ENCODE data around the gene ZNF367. TPM values are rescaled to one million over a fixed set of nuclear protein-coding genes. Genes with fewer than 3 reads are reported as not detected.
"Not testable (repeated sequence)": the region's sequence is repeated elsewhere in the genome, so short reads cannot be mapped to it uniquely, and the experiment has no call there.

Gene ZNF367
- total RNA-seq, 1 experiment from 2014 or later = 2.7 TPM

- no peak overlapping the region for H3K4me3 Mint-ChIP-seq (ENCODE audit: unreplicated experiment)
- DNase-seq (ENCODE audit: unreplicated experiment) = no peak
- no TSS peak for BruUV-seq (replicated peaks)
- intact Hi-C loops (cut with micrococcal nuclease) = no loop called here
- no peaks in the 10 kb centered on the region for H3K27me3 Mint-ChIP-seq (ENCODE audit: insufficient read depth, unreplicated experiment)
- H3K27ac Mint-ChIP-seq (ENCODE audit: low read depth, unreplicated experiment) = no peak overlapping the region
- ChIA-PET POLR2A (no interaction called here), CTCF (interaction anchor here (0.6 to 1.3 kb wide), 3 partner anchors 13 to 258 kb away, joined by 3 to 5 read pairs (median 3); no protein-coding TSS in a partner anchor)
- H3K9me3 Mint-ChIP-seq (ENCODE audit: unreplicated experiment) = no peaks in the 10 kb centered on the region
- H3K4me1 Mint-ChIP-seq (ENCODE audit: insufficient read depth, unreplicated experiment) = no peaks in the 10 kb centered on the region
- TF ChIP-seq CTCF (IDR thresholded peaks at IDR 0.05; ENCODE audit: unreplicated experiment) = no peak
- peaks cover 65% of the 10 kb centered on the region for H3K36me3 Mint-ChIP-seq (ENCODE audit: insufficient read depth, unreplicated experiment)
These were observed 57.2 kb downstream of the ZNF367 start for GRCh38 chr9:96360976-96361375.

GRCh38 chr9:96360523-96360922, 57.6 kb downstream of the ZNF367 start:
- H3K4me3 Mint-ChIP-seq (ENCODE audit: unreplicated experiment); H3K27ac Mint-ChIP-seq (ENCODE audit: low read depth, unreplicated experiment); DNase-seq (ENCODE audit: unreplicated experiment); H3K27me3 Mint-ChIP-seq (ENCODE audit: insufficient read depth, unreplicated experiment); intact Hi-C loops (cut with micrococcal nuclease); H3K9me3 Mint-ChIP-seq (ENCODE audit: unreplicated experiment); H3K4me1 Mint-ChIP-seq (ENCODE audit: insufficient read depth, unreplicated experiment); BruUV-seq (replicated peaks): not testable (repeated sequence)
- H3K36me3 Mint-ChIP-seq (ENCODE audit: insufficient read depth, unreplicated experiment) = peaks cover 69% of the 10 kb centered on the region
- ChIA-PET POLR2A (interaction anchor here (1.2 kb wide), 1 partner anchor 280 kb away, joined by 4 read pairs; no protein-coding TSS in a partner anchor), CTCF (interaction anchor here (1.3 kb wide), 1 partner anchor 14 kb away, joined by 5 read pairs; no protein-coding TSS in a partner anchor)

- Mint-ChIP-seq H3K4me1 (ENCODE audit: insufficient read depth, unreplicated experiment) (no peaks in the 10 kb centered on the region), H3K4me3 (ENCODE audit: unreplicated experiment) (no peak overlapping the region), H3K27me3 (ENCODE audit: insufficient read depth, unreplicated experiment) (no peaks in the 10 kb centered on the region), H3K36me3 (ENCODE audit: insufficient read depth, unreplicated experiment) (peaks cover 6% of the 10 kb centered on the region), H3K9me3 (ENCODE audit: unreplicated experiment) (no peaks in the 10 kb centered on the region), H3K27ac (ENCODE audit: low read depth, unreplicated experiment) (no peak overlapping the region)
- no peak for TF ChIP-seq CTCF (IDR thresholded peaks at IDR 0.05; ENCODE audit: unreplicated experiment)
- POLR2A ChIA-PET = interaction anchor here (0.6 kb wide), 1 partner anchor 27 kb away, joined by 3 read pairs; no protein-coding TSS in a partner anchor
- CTCF ChIA-PET = interaction anchor here (0.6 to 1.6 kb wide), 3 partner anchors 34 to 316 kb away, joined by 3 to 5 read pairs (median 3); no protein-coding TSS in a partner anchor
- DNase-seq (ENCODE audit: unreplicated experiment) = no peak
- BruUV-seq (replicated peaks) = no TSS peak
- intact Hi-C loops (cut with micrococcal nuclease) = no loop called here
These were observed 67.3 kb downstream of the ZNF367 start for GRCh38 chr9:96350866-96351265.

GRCh38 chr9:96348261-96348660, 69.9 kb downstream of the ZNF367 start:
- no peak overlapping the region for H3K27ac Mint-ChIP-seq (ENCODE audit: low read depth, unreplicated experiment)
- TF ChIP-seq CTCF (IDR thresholded peaks at IDR 0.05; ENCODE audit: unreplicated experiment) = no peak
- no peak for DNase-seq (ENCODE audit: unreplicated experiment)
- H3K4me3 Mint-ChIP-seq (ENCODE audit: unreplicated experiment) = no peak overlapping the region
- ChIA-PET POLR2A (no interaction called here), CTCF (interaction anchor here (1.4 to 1.5 kb wide), 2 partner anchors 21 to 31 kb away, joined by 6 read pairs; no protein-coding TSS in a partner anchor)
- intact Hi-C loops (cut with micrococcal nuclease) = no loop called here
- H3K9me3 Mint-ChIP-seq (ENCODE audit: unreplicated experiment) = no peaks in the 10 kb centered on the region
- no TSS peak for BruUV-seq (replicated peaks)
- H3K4me1 Mint-ChIP-seq (ENCODE audit: insufficient read depth, unreplicated experiment) = no peaks in the 10 kb centered on the region
- H3K36me3 Mint-ChIP-seq (ENCODE audit: insufficient read depth, unreplicated experiment) = no peaks in the 10 kb centered on the region
- H3K27me3 Mint-ChIP-seq (ENCODE audit: insufficient read depth, unreplicated experiment) = no peaks in the 10 kb centered on the region

Measured in MCF 10A (cell line).